ENCODE measurements around the gene AKR1C1.
"Not testable (repeated sequence)": the region's sequence is repeated elsewhere in the genome, so short reads cannot be mapped to it uniquely, and the experiment has no call there.

GRCh38 chr10:4951512-4952162 lies 11.6 kb upstream of the AKR1C1 start:
- TF ChIP-seq CTCF (IDR thresholded peaks at IDR 0.05); ZFX (IDR thresholded peaks at IDR 0.05; ENCODE audit: borderline replicate concordance): not testable (repeated sequence)
